Fibroblast of peridontal ligament (primary cell): ENCODE results near the gene HSD3B1.

Source experiments
- DNase-seq: peaks from one replicate; pipeline ENCODE4 v3.0.0-alpha.2; 2010; ENCODE audit errors: extremely low read depth

HSD3B1 gene

DNA sequence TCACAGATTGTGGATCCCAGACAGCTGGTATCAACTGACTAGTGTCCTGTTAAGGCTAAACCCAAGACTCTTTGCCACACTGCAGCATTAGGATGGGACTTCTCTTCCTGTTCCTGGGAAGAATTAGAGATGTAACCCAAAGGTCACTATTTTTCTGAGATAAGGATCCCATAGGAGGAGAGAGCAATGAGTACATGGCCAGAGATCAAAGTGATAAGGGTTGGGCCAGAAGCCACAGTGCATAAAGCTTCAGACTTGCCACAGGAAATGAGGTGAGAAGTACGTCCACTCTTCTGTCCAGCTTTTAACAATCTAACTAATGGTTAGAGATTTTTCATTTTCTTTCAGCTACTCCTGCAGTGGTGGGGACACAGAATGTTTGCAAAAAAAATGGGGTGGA is at the start of gene HSD3B1:
HSD3B1 (plus strand) TSS at position 270 of the 400 bp plus-strand sequence. CDS start 267 bp downstream, outside the sequence.
- DNase-seq, result no peak

DNA sequence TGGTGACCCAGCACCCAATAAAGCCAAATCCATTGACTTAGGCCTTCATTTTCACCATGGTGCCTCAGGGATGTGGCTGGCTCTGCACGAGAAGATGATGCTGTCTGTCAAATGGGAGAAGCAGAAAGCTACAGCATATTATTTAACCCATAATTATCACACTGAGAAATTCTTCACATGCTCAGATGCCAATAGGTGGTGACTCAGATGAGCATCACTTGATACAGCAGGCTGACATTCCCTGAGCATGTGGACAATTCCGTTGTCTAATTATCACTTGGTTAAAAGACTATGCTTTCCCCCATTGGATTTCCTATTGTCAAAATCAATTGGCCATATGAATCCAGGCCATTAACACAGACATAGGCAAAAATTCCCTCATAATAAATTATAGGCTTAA is 44.0 kb upstream of the HSD3B1 start:
- DNase-seq, result no peak

DNA sequence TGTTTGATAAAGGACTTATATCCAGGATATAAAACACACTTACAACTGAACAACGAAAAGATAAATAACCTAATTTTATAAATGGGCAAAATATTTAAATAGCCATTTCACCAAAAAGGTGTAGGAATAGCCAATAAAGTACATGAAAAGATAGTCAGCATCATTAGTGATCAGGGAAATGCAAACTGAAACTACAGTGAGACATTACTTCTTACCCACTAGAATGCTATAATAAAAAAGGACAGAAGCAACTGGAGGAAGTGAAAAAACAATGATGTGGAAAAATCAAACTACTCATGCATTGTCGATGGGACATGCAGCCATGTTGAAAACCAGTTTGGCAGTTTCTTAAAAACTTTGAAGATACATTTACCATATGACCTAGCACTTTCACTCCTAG is 43.4 kb upstream of the HSD3B1 start:
- DNase-seq, result no peak

GRCh38 chr1:119466445-119466844 is 40.6 kb upstream of the HSD3B1 start:
- no peak for DNase-seq

DNA sequence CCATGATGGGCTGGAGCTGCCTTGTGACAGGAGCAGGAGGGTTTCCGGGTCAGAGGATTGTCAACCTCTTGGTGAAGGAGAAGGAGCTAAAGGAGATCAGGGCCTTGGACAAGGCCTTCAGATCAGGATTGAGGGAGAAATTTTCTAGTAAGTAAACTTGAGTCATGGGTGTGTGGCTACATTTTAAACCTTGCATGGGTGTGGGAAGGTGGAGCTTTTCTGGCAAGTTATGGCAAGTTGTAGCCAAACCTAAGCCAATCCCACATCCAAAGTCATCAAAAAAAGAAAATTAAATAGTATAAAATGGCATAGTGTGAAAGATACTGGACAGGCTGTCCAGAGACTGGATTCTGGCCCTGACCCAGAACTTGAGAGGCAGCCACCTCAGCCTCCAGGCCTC is 39.8 kb upstream of the HSD3B1 start:
- DNase-seq, result no peak

DNA sequence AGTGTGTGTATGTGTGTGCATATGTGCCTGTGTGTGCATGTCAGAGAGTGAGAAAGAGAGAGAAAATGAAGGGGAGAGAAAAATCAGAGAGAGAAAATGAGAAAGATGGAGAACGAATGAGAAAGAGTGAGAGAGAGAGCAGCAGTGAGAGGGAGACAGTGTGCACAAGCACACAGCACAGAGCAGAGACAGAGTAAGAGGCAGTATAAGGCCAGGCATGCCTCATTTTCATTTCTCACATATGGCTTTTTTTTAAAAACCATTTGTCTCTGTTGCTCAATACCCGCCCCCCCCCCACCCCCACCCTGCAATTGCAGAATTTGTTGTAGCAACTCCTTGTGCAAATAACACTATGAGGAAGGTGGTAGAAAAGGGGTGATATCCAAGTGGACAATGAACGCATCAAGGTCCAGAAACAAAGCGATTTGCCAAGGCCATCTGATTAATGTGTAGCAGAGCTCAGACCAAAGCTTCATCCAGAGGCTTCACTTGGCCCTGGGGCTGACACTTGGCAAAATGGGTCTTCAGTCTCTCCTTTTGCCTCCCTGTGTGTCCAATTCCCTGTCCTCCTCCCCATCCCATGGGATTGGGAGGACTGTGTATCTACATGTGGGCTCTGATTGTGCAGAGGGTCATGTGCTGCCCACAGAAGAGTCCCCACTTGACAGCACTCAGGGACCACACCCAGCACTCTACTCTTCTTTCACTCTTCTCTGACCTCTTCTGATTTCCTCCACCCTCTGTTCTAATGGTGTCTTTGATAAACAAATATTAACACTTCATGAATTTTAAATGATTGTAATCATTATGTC is 38.9 kb upstream of the HSD3B1 start:
- no peak for DNase-seq

DNA sequence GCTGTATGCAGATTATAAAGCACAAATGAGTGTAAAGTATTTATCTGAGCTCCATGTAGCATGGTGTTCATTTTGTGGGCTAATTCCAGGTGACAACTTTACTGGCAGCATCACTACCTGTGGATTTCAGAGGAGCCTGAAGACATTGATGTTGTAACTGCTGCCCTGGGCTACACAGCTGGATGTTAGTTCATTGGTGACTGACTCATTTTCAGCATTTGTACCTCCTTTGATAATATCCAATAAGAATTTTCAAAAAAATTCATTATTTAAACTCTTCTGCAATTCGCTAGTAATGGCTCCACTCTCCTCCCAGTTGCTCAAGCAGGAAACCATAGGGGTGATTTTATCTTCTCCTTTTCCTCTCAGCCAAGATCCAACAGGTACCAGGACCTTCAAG is 37.3 kb upstream of the HSD3B1 start:
- no peak for DNase-seq

- DNase-seq, result no peak
Observed at GRCh38 chr1:119470377-119470776, 36.6 kb upstream of the HSD3B1 start.

GRCh38 chr1:119470958-119471357 is 36.1 kb upstream of the HSD3B1 start:
- no peak for DNase-seq

GRCh38 chr1:119471566-119471965 is 35.4 kb upstream of the HSD3B1 start:
- DNase-seq, result no peak

- no peak for DNase-seq
Observed at GRCh38 chr1:119472080-119472818, 34.8 kb upstream of the HSD3B1 start.

- no peak for DNase-seq
Observed at GRCh38 chr1:119472819-119473175, 34.2 kb upstream of the HSD3B1 start.

- peak; percentile 9 for DNase-seq
Observed at GRCh38 chr1:119475866-119476439, 31.1 kb upstream of the HSD3B1 start.

GRCh38 chr1:119477710-119478109 is 29.3 kb upstream of the HSD3B1 start:
- DNase-seq, result no peak

GRCh38 chr1:119480175-119480574 is 26.8 kb upstream of the HSD3B1 start:
- no peak for DNase-seq

GRCh38 chr1:119481951-119482350 is 25.1 kb upstream of the HSD3B1 start:
- no peak for DNase-seq

DNA sequence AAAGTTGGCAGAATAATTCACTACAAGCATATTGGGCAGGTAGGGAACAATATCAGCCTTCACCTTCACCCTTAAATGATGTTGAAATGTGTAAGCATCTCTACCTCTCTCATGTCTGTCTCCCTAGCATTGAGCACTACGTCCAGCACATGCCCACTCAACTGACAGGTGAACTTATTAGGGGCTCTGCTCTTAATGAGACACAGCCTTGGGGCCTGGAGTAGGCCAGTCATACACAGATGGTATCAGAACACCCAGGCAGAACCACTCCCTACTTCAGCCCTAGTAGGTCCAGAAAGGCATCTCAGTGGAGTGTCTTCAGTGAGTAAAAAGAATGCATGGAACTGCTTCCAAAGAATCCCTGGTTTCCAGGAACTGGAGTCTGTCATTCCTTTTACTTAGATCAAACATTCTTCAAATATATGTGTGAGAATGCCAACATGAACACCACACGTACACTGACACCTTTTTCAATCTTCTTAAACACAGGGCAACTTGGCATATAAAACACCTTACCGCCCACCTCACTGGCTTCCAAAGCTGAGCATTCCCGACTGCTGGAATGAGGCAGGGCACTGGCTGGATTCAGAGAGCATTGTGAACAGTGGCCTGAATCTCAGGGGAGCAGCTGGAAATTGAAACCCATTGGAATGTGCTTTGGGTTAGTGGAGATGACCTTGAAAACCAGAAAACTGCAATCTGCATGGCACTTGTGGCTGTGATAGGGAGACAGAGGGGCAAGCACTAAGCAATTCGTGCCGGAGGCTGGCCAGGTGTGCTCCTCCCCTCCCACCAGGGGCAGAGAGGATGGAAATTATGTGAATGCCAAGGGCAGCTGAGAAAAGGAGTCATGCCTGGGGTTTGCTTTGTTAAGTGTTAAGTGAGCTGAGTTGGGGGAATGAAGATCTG is 24.2 kb upstream of the HSD3B1 start:
- DNase-seq, result no peak

DNA sequence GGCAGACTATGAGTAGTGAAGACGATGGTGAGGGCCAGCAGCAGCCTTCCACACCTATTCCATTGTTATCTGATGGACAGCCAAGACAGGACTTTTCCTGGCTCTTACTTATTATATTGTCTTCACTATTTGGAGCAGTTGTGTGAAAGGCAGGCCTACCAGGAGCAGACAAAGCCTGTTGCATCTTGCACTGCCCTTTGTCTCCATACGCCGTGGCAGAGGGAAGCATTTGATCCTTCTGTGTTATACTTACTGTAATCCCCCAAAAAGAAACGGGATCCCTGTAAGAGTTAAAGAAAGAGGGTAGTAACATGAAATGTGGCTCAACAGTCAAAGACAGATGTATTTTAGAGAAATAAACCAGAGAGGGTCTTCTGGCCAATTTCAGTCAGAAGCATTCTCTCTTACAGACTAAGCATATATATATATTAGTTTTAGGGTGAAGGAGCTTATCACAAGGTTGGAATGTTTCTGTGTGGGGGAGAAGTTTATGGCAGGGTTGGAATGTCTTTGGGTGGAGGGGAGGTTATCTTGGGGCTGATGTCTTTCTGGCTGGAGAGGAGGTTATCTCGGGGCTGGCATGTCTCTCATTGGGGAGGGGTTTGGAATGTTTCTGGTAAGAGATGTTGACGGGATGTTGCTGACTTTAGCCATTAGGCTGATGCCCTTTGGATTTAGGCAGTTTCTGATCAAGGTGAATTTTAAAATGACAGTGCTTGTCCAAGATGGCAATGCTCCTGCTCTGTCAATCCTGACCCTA is 23.4 kb upstream of the HSD3B1 start:
- no peak for DNase-seq

DNA sequence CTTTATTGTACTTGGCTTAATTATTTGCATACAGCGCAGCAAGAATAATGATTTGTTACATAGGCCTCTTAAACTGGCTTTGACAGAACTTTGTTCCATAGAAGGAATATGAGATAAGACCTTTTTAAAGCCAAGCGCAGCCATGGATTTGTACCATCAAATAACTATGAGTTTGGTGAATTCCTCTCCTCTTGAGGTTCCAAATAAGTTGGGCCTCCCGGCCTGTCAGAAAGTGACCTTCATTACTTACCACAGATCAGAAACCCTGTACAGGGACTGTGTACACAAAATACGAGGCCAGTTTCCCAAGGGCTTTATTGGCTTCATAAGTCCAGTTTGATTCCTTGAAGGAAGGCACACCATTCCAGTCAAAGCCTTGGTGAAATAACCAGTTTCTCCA is 21.8 kb upstream of the HSD3B1 start:
- no peak for DNase-seq

GRCh38 chr1:119488216-119488615 is 18.8 kb upstream of the HSD3B1 start:
- no peak for DNase-seq

DNA sequence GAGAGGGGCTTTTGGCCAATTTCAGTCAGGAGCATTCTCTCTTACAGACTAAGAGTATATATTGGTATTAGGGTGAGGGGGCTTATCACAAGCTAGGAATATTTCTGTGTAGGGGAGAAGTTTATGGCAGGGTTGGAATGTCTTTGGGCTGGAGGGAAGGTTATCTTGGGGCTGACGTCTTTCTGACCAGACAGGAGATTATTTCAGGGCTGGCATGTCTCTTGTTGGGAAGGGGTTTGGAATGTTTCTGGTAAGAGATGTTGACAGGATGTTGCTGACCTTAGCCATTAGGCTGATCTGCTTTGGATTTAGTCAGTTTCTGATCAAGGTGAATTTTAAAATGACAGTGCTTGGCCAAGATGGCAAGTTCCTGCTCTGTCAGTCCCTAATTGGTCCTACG is 17.8 kb upstream of the HSD3B1 start:
- no peak for DNase-seq
